HG02678 (cell line): Measurements from ENCODE around the gene ZNF17.
"Not testable (repeated sequence)": the region's sequence is repeated elsewhere in the genome, so short reads cannot be mapped to it uniquely, and the experiment has no call there.

Experiments used
- ATAC-seq: cut with Tn5 transposase; IDR thresholded peaks from one replicate; pipeline ENCODE4 v1.9.1; 2021; ENCODE audit warnings: mild to moderate bottlenecking, moderate library complexity; ENCODE audit not compliant: unreplicated experiment

The ZNF17 gene

GRCh38 chr19:57410877-57411671, at the start of gene ZNF17:
TSS of gene ZNF17 (plus strand) at chr19:57411161. CDS start at chr19:57413616, 2,455 bp downstream.
- ATAC-seq = peak; percentile 100

- no peak for ATAC-seq
Observed at GRCh38 chr19:57362419-57362818, 48.5 kb upstream of the ZNF17 start.

- ATAC-seq = peak; percentile 96
Observed at GRCh38 chr19:57362997-57363687, 47.8 kb upstream of the ZNF17 start, which contains the start of the genes TRAPPC2B and ZNF547. TSS of gene TRAPPC2B (plus strand) at chr19:57363551. CDS start at chr19:57364834, 1,283 bp downstream. TSS of gene ZNF547 (plus strand) at chr19:57363551. CDS start at chr19:57368556, 5,005 bp downstream.

GRCh38 chr19:57363688-57364181, 47.2 kb upstream of the ZNF17 start:
- no peak for ATAC-seq

- no peak for ATAC-seq
Observed at GRCh38 chr19:57366776-57367175, 44.2 kb upstream of the ZNF17 start.

- ATAC-seq = no peak
Observed at GRCh38 chr19:57374179-57374578, 36.8 kb upstream of the ZNF17 start.

GRCh38 chr19:57374647-57375046, 36.3 kb upstream of the ZNF17 start:
- not testable (repeated sequence) for ATAC-seq

- no peak for ATAC-seq
Observed at GRCh38 chr19:57376151-57376550, 34.8 kb upstream of the ZNF17 start.

GRCh38 chr19:57377498-57378146, 33.3 kb upstream of the ZNF17 start:
- ATAC-seq = no peak

- ATAC-seq = no peak
Observed at GRCh38 chr19:57380923-57381322, 30.0 kb upstream of the ZNF17 start.

- ATAC-seq = no peak
Observed at GRCh38 chr19:57382806-57383488, 28.0 kb upstream of the ZNF17 start.

- ATAC-seq = no peak
Observed at GRCh38 chr19:57389194-57389729, 21.7 kb upstream of the ZNF17 start.

- ATAC-seq = peak; percentile 98
Observed at GRCh38 chr19:57389730-57390598, 21.0 kb upstream of the ZNF17 start, which contains the start of gene ZNF548. TSS of gene ZNF548 (plus strand) at chr19:57389854. CDS start at chr19:57390100, 246 bp downstream.

GRCh38 chr19:57395710-57396109, 15.3 kb upstream of the ZNF17 start:
- no peak for ATAC-seq

GRCh38 chr19:57398868-57399267, 12.1 kb upstream of the ZNF17 start:
- no peak for ATAC-seq

GRCh38 chr19:57403737-57404563, 7.0 kb upstream of the ZNF17 start:
- no peak for ATAC-seq

GRCh38 chr19:57406516-57407123, 4.3 kb upstream of the ZNF17 start:
- no peak for ATAC-seq

- ATAC-seq = no peak
Observed at GRCh38 chr19:57419439-57419838, 8.5 kb downstream of the ZNF17 start.
